Measurements from ENCODE around the gene ACSS1.

Gene ACSS1

GRCh38 chr20:24966317-24967012 lies 91.5 kb downstream of the ACSS1 start:
- H3K4me3 ChIP-seq (ENCODE audit: low read length): no peak overlapping the region
- H3K27me3 ChIP-seq (ENCODE audit: insufficient read depth, low read length, poor library complexity): no peaks in the 10 kb centered on the region
- no peak for DNase-seq
- H3K4me2 ChIP-seq (ENCODE audit: low read length): no peak overlapping the region
- no CpG with 5 or more reads among the region's 15 CpGs for WGBS (ENCODE audit: extremely low coverage, insufficient coverage, low lambda C conversion rate)
- no peak overlapping the region for H3K23ac ChIP-seq (ENCODE audit: low read length)
- no peaks in the 10 kb centered on the region for H3K79me1 ChIP-seq (ENCODE audit: low read length)
- no peak overlapping the region for H3K9ac ChIP-seq (ENCODE audit: low read length)
- H3K79me2 ChIP-seq (ENCODE audit: control insufficient read depth, insufficient read depth, low read length): no peaks in the 10 kb centered on the region
- no peak overlapping the region for H2AK5ac ChIP-seq (ENCODE audit: low read length)
- H3K36me3 ChIP-seq (ENCODE audit: control insufficient read depth, insufficient read depth, low read length): peaks cover 10% of the 10 kb centered on the region
- H3K56ac ChIP-seq (ENCODE audit: low read length): no peak overlapping the region
- H4K8ac ChIP-seq (ENCODE audit: low read depth, low read length): no peak overlapping the region
- H4K5ac ChIP-seq (ENCODE audit: low read length): no peak overlapping the region
- no peak overlapping the region for H3K18ac ChIP-seq (ENCODE audit: low read length)
- H2BK15ac ChIP-seq (replicated peaks; ENCODE audit: low read depth): no peak overlapping the region
- no peak overlapping the region for H3K27ac ChIP-seq (ENCODE audit: low read depth, low read length)
- no peaks in the 10 kb centered on the region for H3K4me1 ChIP-seq (ENCODE audit: control insufficient read depth, low read depth, low read length)
- H2BK5ac ChIP-seq (ENCODE audit: low read length): no peak overlapping the region
- H3K4ac ChIP-seq (ENCODE audit: low read depth, low read length): no peak overlapping the region
- no peak overlapping the region for H2BK120ac ChIP-seq (ENCODE audit: low read depth, low read length)

GRCh38 chr20:24965065-24965919 lies 92.6 kb downstream of the ACSS1 start:
- no peak overlapping the region for H4K8ac ChIP-seq (ENCODE audit: low read depth, low read length)
- no peak overlapping the region for H3K56ac ChIP-seq (ENCODE audit: low read length)
- no peaks in the 10 kb centered on the region for H3K79me2 ChIP-seq (ENCODE audit: control insufficient read depth, insufficient read depth, low read length)
- H3K36me3 ChIP-seq (ENCODE audit: control insufficient read depth, insufficient read depth, low read length): peaks cover 10% of the 10 kb centered on the region
- no peak overlapping the region for H3K9ac ChIP-seq (ENCODE audit: low read length)
- no peak overlapping the region for H4K5ac ChIP-seq (ENCODE audit: low read length)
- H3K4ac ChIP-seq (ENCODE audit: low read depth, low read length): no peak overlapping the region
- no peak overlapping the region for H3K23ac ChIP-seq (ENCODE audit: low read length)
- H3K4me2 ChIP-seq (ENCODE audit: low read length): no peak overlapping the region
- no peak overlapping the region for H2BK15ac ChIP-seq (replicated peaks; ENCODE audit: low read depth)
- no peak overlapping the region for H3K27ac ChIP-seq (ENCODE audit: low read depth, low read length)
- no peaks in the 10 kb centered on the region for H3K4me1 ChIP-seq (ENCODE audit: control insufficient read depth, low read depth, low read length)
- H2BK120ac ChIP-seq (ENCODE audit: low read depth, low read length): no peak overlapping the region
- H3K4me3 ChIP-seq (ENCODE audit: low read length): no peak overlapping the region
- no peaks in the 10 kb centered on the region for H3K79me1 ChIP-seq (ENCODE audit: low read length)
- no peak overlapping the region for H2BK5ac ChIP-seq (ENCODE audit: low read length)
- no CpG with 5 or more reads among the region's 7 CpGs for WGBS (ENCODE audit: extremely low coverage, insufficient coverage, low lambda C conversion rate)
- no peaks in the 10 kb centered on the region for H3K27me3 ChIP-seq (ENCODE audit: insufficient read depth, low read length, poor library complexity)
- H3K18ac ChIP-seq (ENCODE audit: low read length): no peak overlapping the region
- DNase-seq: no peak
- no peak overlapping the region for H2AK5ac ChIP-seq (ENCODE audit: low read length)

- Histone ChIP-seq H3K27me3 (ENCODE audit: insufficient read depth, low read length, poor library complexity) (no peaks in the 10 kb centered on the region), H2BK5ac (ENCODE audit: low read length) (no peak overlapping the region), H2AK5ac (ENCODE audit: low read length) (no peak overlapping the region), H3K4ac (ENCODE audit: low read depth, low read length) (no peak overlapping the region), H3K79me2 (ENCODE audit: control insufficient read depth, insufficient read depth, low read length) (no peaks in the 10 kb centered on the region), H4K8ac (ENCODE audit: low read depth, low read length) (no peak overlapping the region), H4K5ac (ENCODE audit: low read length) (no peak overlapping the region), H3K9ac (ENCODE audit: low read length) (no peak overlapping the region), H3K18ac (ENCODE audit: low read length) (no peak overlapping the region), H3K4me2 (ENCODE audit: low read length) (no peak overlapping the region), H3K4me1 (ENCODE audit: control insufficient read depth, low read depth, low read length) (no peaks in the 10 kb centered on the region), H3K4me3 (ENCODE audit: low read length) (no peak overlapping the region), H3K79me1 (ENCODE audit: low read length) (no peaks in the 10 kb centered on the region), H3K36me3 (ENCODE audit: control insufficient read depth, insufficient read depth, low read length) (peaks cover 8% of the 10 kb centered on the region), H3K27ac (ENCODE audit: low read depth, low read length) (no peak overlapping the region), H2BK120ac (ENCODE audit: low read depth, low read length) (no peak overlapping the region), H3K23ac (ENCODE audit: low read length) (no peak overlapping the region), H2BK15ac (replicated peaks; ENCODE audit: low read depth) (no peak overlapping the region), H3K56ac (ENCODE audit: low read length) (no peak overlapping the region)
- DNase-seq: no peak
- WGBS (ENCODE audit: extremely low coverage, insufficient coverage, low lambda C conversion rate): no CpG with 5 or more reads among the region's 9 CpGs
Measured at GRCh38 chr20:24964506-24964840, 93.5 kb downstream of the ACSS1 start.

- no peak overlapping the region for H3K4ac ChIP-seq (ENCODE audit: low read depth, low read length)
- no peak overlapping the region for H4K8ac ChIP-seq (ENCODE audit: low read depth, low read length)
- no peak overlapping the region for H2AK5ac ChIP-seq (ENCODE audit: low read length)
- no peak overlapping the region for H3K9ac ChIP-seq (ENCODE audit: low read length)
- no peak overlapping the region for H3K4me2 ChIP-seq (ENCODE audit: low read length)
- H4K5ac ChIP-seq (ENCODE audit: low read length): no peak overlapping the region
- H3K27me3 ChIP-seq (ENCODE audit: insufficient read depth, low read length, poor library complexity): no peaks in the 10 kb centered on the region
- no peak overlapping the region for H3K27ac ChIP-seq (ENCODE audit: low read depth, low read length)
- no peak overlapping the region for H3K56ac ChIP-seq (ENCODE audit: low read length)
- H3K18ac ChIP-seq (ENCODE audit: low read length): no peak overlapping the region
- H3K36me3 ChIP-seq (ENCODE audit: control insufficient read depth, insufficient read depth, low read length): peaks cover 8% of the 10 kb centered on the region
- no peak overlapping the region for H2BK15ac ChIP-seq (replicated peaks; ENCODE audit: low read depth)
- no peaks in the 10 kb centered on the region for H3K79me1 ChIP-seq (ENCODE audit: low read length)
- no peak for DNase-seq
- H3K4me1 ChIP-seq (ENCODE audit: control insufficient read depth, low read depth, low read length): no peaks in the 10 kb centered on the region
- no peaks in the 10 kb centered on the region for H3K79me2 ChIP-seq (ENCODE audit: control insufficient read depth, insufficient read depth, low read length)
- H3K4me3 ChIP-seq (ENCODE audit: low read length): no peak overlapping the region
- H2BK5ac ChIP-seq (ENCODE audit: low read length): no peak overlapping the region
- H2BK120ac ChIP-seq (ENCODE audit: low read depth, low read length): no peak overlapping the region
- no peak overlapping the region for H3K23ac ChIP-seq (ENCODE audit: low read length)
- WGBS (ENCODE audit: extremely low coverage, insufficient coverage, low lambda C conversion rate): no CpG with 5 or more reads among the region's 21 CpGs
Measured at GRCh38 chr20:24963672-24964505, 94.0 kb downstream of the ACSS1 start.

- no peaks in the 10 kb centered on the region for H3K79me2 ChIP-seq (ENCODE audit: control insufficient read depth, insufficient read depth, low read length)
- H2AK5ac ChIP-seq (ENCODE audit: low read length): no peak overlapping the region
- no peak overlapping the region for H3K9ac ChIP-seq (ENCODE audit: low read length)
- no peak overlapping the region for H3K56ac ChIP-seq (ENCODE audit: low read length)
- no peak overlapping the region for H3K18ac ChIP-seq (ENCODE audit: low read length)
- no peak overlapping the region for H4K8ac ChIP-seq (ENCODE audit: low read depth, low read length)
- H3K27me3 ChIP-seq (ENCODE audit: insufficient read depth, low read length, poor library complexity): no peaks in the 10 kb centered on the region
- no peak overlapping the region for H2BK5ac ChIP-seq (ENCODE audit: low read length)
- H3K4me3 ChIP-seq (ENCODE audit: low read length): no peak overlapping the region
- H3K4me2 ChIP-seq (ENCODE audit: low read length): no peak overlapping the region
- no peaks in the 10 kb centered on the region for H3K4me1 ChIP-seq (ENCODE audit: control insufficient read depth, low read depth, low read length)
- H2BK120ac ChIP-seq (ENCODE audit: low read depth, low read length): no peak overlapping the region
- peaks cover 8% of the 10 kb centered on the region for H3K36me3 ChIP-seq (ENCODE audit: control insufficient read depth, insufficient read depth, low read length)
- WGBS (ENCODE audit: extremely low coverage, insufficient coverage, low lambda C conversion rate): no CpG with 5 or more reads among the region's 6 CpGs
- H3K79me1 ChIP-seq (ENCODE audit: low read length): no peaks in the 10 kb centered on the region
- DNase-seq: no peak
- no peak overlapping the region for H4K5ac ChIP-seq (ENCODE audit: low read length)
- no peak overlapping the region for H3K27ac ChIP-seq (ENCODE audit: low read depth, low read length)
- H3K23ac ChIP-seq (ENCODE audit: low read length): no peak overlapping the region
- H2BK15ac ChIP-seq (replicated peaks; ENCODE audit: low read depth): no peak overlapping the region
- no peak overlapping the region for H3K4ac ChIP-seq (ENCODE audit: low read depth, low read length)
Measured at GRCh38 chr20:24962510-24962909, 95.4 kb downstream of the ACSS1 start.

Measured in mesendoderm (in vitro differentiated cells).